DND-41 (cell line): ENCODE results near the gene SPATA3.

Source experiments
- ATAC-seq: fragments of 200-7000 bp; cut with Tn5 transposase; 3 replicates; pipeline ENCODE4 v1.9.1; 2021; ENCODE audit warnings: low read depth; ENCODE audit not compliant: insufficient read depth
- DNase-seq: peaks from one replicate; pipeline ENCODE4 v3.0.0-alpha.2; 2020
- H2AFZ ChIP-seq: 2 replicates; pipeline ENCODE4 v1.6.0; 2012; ENCODE audit warnings: low read depth, low read length
- H3K27ac ChIP-seq: 2 replicates; pipeline ENCODE4 v1.5.1; 2012; ENCODE audit warnings: low read length, inconsistent platforms
- H3K27me3 ChIP-seq: fragments of 200-600 bp; sonication (generic); 2 replicates; pipeline ENCODE4 v1.6.0; 2012; ENCODE audit warnings: low read length, mild to moderate bottlenecking, inconsistent platforms; ENCODE audit not compliant: insufficient read depth, poor library complexity
- H3K36me3 ChIP-seq: 2 replicates; pipeline ENCODE4 v1.5.1; 2012; ENCODE audit warnings: low read length, inconsistent platforms; ENCODE audit not compliant: insufficient read depth
- H3K4me1 ChIP-seq: 2 replicates; pipeline ENCODE4 v1.5.1; 2012; ENCODE audit warnings: mild to moderate bottlenecking, low read length; ENCODE audit not compliant: insufficient read depth
- H3K4me2 ChIP-seq: 2 replicates; pipeline ENCODE4 v1.6.0; 2012; ENCODE audit warnings: mild to moderate bottlenecking, moderate library complexity, low read length, inconsistent platforms; ENCODE audit not compliant: insufficient read depth
- H3K4me3 ChIP-seq, 2 experiments: fragments of 200-600 bp in 1 of 2; shearing (Covaris generic) in 1 of 2; 2 replicates each; pipeline ENCODE4 v1.5.1; 2012 to 2016; ENCODE audit warnings: inconsistent platforms in 2 of 2, low read length in 2 of 2, mild to moderate bottlenecking in 2 of 2, low read depth in 1 of 2, moderate library complexity in 1 of 2
- H3K79me2 ChIP-seq: 2 replicates; pipeline ENCODE4 v1.6.0; 2012; ENCODE audit warnings: low read length, inconsistent platforms; ENCODE audit not compliant: insufficient read depth
- H3K9ac ChIP-seq: 2 replicates; pipeline ENCODE4 v1.6.0; 2012; ENCODE audit warnings: low read depth, mild to moderate bottlenecking, inconsistent platforms, low read length, moderate library complexity
- H3K9me3 ChIP-seq: 2 replicates; pipeline ENCODE4 v1.5.1; 2012; ENCODE audit warnings: low read length, moderate library complexity, mild to moderate bottlenecking, inconsistent platforms; ENCODE audit not compliant: insufficient read depth, severe bottlenecking
- H4K20me1 ChIP-seq: 2 replicates; pipeline ENCODE4 v1.6.0; 2012; ENCODE audit warnings: low read length; ENCODE audit not compliant: insufficient read depth
- EZH2 ChIP-seq: IDR thresholded peaks from 3 replicates; pipeline ENCODE4 v1.6.1; 2012; ENCODE audit warnings: borderline replicate concordance, low read depth, mild to moderate bottlenecking, moderate library complexity, low read length, inconsistent platforms; ENCODE audit not compliant: severe bottlenecking
- TF ChIP-seq, protein P1 (sequence below): IDR thresholded peaks from 2 replicates; pipeline ENCODE4 v1.5.1; 2012; ENCODE audit warnings: borderline replicate concordance, low read length, moderate library complexity, mild to moderate bottlenecking; ENCODE audit not compliant: poor library complexity, severe bottlenecking; ENCODE audit errors: extremely low read depth

SPATA3 gene

DNA sequence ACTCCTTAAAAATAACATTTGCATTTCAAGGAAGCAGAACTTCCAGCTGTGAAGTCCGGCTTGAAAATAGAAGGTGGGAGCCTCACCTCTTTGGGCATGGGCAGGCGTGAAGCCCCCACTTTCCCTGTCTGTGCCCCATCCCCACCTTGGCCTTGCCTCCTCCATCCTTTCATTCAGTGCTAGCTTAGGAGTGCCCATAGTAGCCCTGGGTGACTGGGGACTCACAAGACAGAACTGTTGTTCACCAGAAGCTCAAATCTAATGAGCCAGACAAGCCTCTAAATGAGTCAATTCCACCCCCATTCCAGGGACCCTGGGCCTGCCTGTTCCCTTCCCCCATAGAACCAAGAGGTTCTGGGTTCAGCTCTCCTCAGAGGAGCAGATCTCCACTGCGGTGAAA lies 20.0 kb downstream of the SPATA3 start:
- TF ChIP-seq, protein P1, sequence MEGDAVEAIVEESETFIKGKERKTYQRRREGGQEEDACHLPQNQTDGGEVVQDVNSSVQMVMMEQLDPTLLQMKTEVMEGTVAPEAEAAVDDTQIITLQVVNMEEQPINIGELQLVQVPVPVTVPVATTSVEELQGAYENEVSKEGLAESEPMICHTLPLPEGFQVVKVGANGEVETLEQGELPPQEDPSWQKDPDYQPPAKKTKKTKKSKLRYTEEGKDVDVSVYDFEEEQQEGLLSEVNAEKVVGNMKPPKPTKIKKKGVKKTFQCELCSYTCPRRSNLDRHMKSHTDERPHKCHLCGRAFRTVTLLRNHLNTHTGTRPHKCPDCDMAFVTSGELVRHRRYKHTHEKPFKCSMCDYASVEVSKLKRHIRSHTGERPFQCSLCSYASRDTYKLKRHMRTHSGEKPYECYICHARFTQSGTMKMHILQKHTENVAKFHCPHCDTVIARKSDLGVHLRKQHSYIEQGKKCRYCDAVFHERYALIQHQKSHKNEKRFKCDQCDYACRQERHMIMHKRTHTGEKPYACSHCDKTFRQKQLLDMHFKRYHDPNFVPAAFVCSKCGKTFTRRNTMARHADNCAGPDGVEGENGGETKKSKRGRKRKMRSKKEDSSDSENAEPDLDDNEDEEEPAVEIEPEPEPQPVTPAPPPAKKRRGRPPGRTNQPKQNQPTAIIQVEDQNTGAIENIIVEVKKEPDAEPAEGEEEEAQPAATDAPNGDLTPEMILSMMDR = no peak
- TF ChIP-seq EZH2 = no peak
- ATAC-seq = no peak
- Histone ChIP-seq H3K27ac (no peak overlapping the region), H3K36me3 (no peaks in the 10 kb centered on the region), H3K27me3 (peaks cover 21% of the 10 kb centered on the region), H2AFZ (no peak overlapping the region), H3K9me3 (no peaks in the 10 kb centered on the region), H3K4me3 (no peak overlapping the region), H3K9ac (no peak overlapping the region), H3K4me2 (no peak overlapping the region), H4K20me1 (no peaks in the 10 kb centered on the region), H3K4me1 (no peaks in the 10 kb centered on the region), H3K79me2 (no peaks in the 10 kb centered on the region)
- no peak for DNase-seq

DNA sequence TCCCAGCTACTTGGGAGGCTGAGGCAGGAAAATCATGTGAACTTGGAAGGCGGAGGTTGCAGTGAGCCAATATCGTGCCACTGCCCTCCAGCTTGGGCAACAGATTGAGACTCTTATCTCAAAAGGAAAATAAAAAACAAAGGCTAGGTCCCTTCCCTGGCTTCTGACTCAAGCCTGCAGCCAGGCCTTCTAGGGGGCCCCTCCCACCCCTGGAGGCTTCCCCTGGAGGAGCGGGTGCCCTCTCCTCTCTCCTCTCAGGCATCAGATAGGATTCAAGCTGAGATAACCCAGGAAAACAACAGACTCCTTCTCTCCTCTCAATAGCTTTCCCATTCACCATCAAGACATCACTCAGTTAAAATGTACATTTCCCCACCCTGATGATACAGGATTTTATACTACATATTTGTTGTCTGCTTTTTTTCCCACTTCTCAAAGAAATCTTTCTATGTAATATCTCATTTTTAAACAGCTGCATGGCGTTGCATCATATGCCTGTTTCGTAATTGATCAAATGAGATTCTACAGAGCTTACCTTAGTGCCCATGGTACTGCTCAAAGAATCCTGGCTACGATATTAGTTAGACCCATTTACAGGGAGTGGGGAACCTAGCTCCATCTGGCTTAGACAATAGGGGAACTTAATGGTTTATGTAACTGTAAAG lies 20.8 kb downstream of the SPATA3 start:
- DNase-seq = no peak
- no peaks in the 10 kb centered on the region for H3K36me3 ChIP-seq
- ATAC-seq = no peak
- H3K9me3 ChIP-seq = no peaks in the 10 kb centered on the region
- H3K79me2 ChIP-seq = no peaks in the 10 kb centered on the region
- H3K4me1 ChIP-seq = no peaks in the 10 kb centered on the region
- TF ChIP-seq, protein P1 = no peak
- no peak for TF ChIP-seq EZH2
- no peak overlapping the region for H3K4me3 ChIP-seq
- H4K20me1 ChIP-seq = no peaks in the 10 kb centered on the region
- H3K9ac ChIP-seq = no peak overlapping the region
- H3K27me3 ChIP-seq = peaks cover 21% of the 10 kb centered on the region
- no peak overlapping the region for H3K27ac ChIP-seq
- no peak overlapping the region for H3K4me2 ChIP-seq
- no peak overlapping the region for H2AFZ ChIP-seq

DNA sequence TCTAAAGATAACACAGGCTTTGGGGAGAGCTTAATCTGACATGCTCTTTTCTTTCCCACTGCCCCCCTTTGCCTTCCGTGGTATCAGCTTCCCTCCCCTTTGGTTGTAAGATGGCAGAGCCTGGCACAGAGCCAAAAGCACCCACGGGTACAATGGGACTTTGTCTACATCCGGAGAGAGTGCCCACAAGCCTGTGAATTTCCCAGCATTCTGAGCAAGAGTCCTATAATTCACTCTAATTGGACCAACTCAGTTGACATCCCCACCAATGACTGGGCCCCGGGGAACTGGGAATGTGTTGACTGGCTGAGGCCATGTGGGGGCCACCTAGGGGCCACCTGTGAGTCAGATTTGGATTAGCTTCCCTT lies 21.3 kb downstream of the SPATA3 start:
- ATAC-seq (0 out of 3 replicates have a peak, but pooled peaks have one; percentile 27), DNase-seq (peak; percentile 27)
- Histone ChIP-seq H2AFZ (no peak overlapping the region), H3K4me3 (no peak overlapping the region), H3K9ac (no peak overlapping the region), H3K36me3 (no peaks in the 10 kb centered on the region), H3K27ac (no peak overlapping the region), H3K4me1 (no peaks in the 10 kb centered on the region), H3K27me3 (peaks cover 21% of the 10 kb centered on the region), H3K4me2 (no peak overlapping the region), H4K20me1 (no peaks in the 10 kb centered on the region), H3K79me2 (no peaks in the 10 kb centered on the region), H3K9me3 (no peaks in the 10 kb centered on the region)
- TF ChIP-seq, protein P1 = no peak
- TF ChIP-seq EZH2 = no peak
